HL-60/S4 (cell line): ENCODE data around the gene TMEM120B.

Experiments
- in situ Hi-C: fragments of 300-500 bp; cut with MboI; formaldehyde crosslinking; loops from 2 replicates; pipeline ENCODE4 v1.14.3; 2022; ENCODE audit warnings: low sequenced_read_pairs

The TMEM120B gene

GRCh38 chr12:121712461-121713256 is at the start of gene TMEM120B:
Gene TMEM120B (plus strand): TSS chr12:121712752. CDS start chr12:121712896, 144 bp downstream.
- in situ Hi-C loops = no loop called here

GRCh38 chr12:121663610-121663929 is 49.0 kb upstream of the TMEM120B start:
- in situ Hi-C loops = no loop called here

GRCh38 chr12:121666829-121667228 is 45.7 kb upstream of the TMEM120B start:
- in situ Hi-C loops = loop anchor here (5.0 kb wide), 1 partner anchor 115 kb away; no protein-coding TSS in a partner anchor

- in situ Hi-C loops = loop anchor here (5.0 kb wide), 1 partner anchor 117 kb away; no protein-coding TSS in a partner anchor
Observed at GRCh38 chr12:121668750-121669520, 43.6 kb upstream of the TMEM120B start.

- in situ Hi-C loops = loop anchor here (5.0 kb wide), 1 partner anchor 117 kb away; no protein-coding TSS in a partner anchor
Observed at GRCh38 chr12:121669521-121669900, 43.0 kb upstream of the TMEM120B start, which contains the start of gene MORN3. Gene MORN3 (minus strand): TSS chr12:121669654. CDS start chr12:121669483, 171 bp downstream.

GRCh38 chr12:121673013-121673511 is 39.5 kb upstream of the TMEM120B start:
- in situ Hi-C loops = no loop called here

GRCh38 chr12:121676190-121676589 is 36.4 kb upstream of the TMEM120B start:
- in situ Hi-C loops = no loop called here

- in situ Hi-C loops = no loop called here
Observed at GRCh38 chr12:121678305-121678704, 34.2 kb upstream of the TMEM120B start.

- in situ Hi-C loops = no loop called here
Observed at GRCh38 chr12:121678716-121679300, 33.7 kb upstream of the TMEM120B start.

- in situ Hi-C loops = loop anchor here (10.0 kb wide), 1 partner anchor 185 kb away; no protein-coding TSS in a partner anchor
Observed at GRCh38 chr12:121679661-121680197, 32.8 kb upstream of the TMEM120B start.

GRCh38 chr12:121688966-121689365 is 23.6 kb upstream of the TMEM120B start:
- in situ Hi-C loops = loop anchor here (10.0 kb wide), 1 partner anchor 194 kb away; no protein-coding TSS in a partner anchor

GRCh38 chr12:121689430-121689829 is 23.1 kb upstream of the TMEM120B start:
- in situ Hi-C loops = loop anchor here (10.0 kb wide), 1 partner anchor 195 kb away; no protein-coding TSS in a partner anchor

GRCh38 chr12:121692744-121693143 is 19.8 kb upstream of the TMEM120B start:
- in situ Hi-C loops = loop anchor here (5.0 to 10.0 kb wide), 3 partner anchors 72 to 192 kb away; partner anchors contain the start of genes PSMD9 and RHOF

GRCh38 chr12:121693155-121693687 is 19.3 kb upstream of the TMEM120B start:
- in situ Hi-C loops = loop anchor here (5.0 to 10.0 kb wide), 3 partner anchors 72 to 192 kb away; partner anchors contain the start of genes PSMD9 and RHOF

GRCh38 chr12:121697093-121697698 is 15.4 kb upstream of the TMEM120B start:
- in situ Hi-C loops = loop anchor here (10.0 kb wide), 2 partner anchors 68 to 188 kb away; partner anchors contain the start of gene PSMD9

- in situ Hi-C loops = loop anchor here (10.0 kb wide), 2 partner anchors 67 to 187 kb away; partner anchors contain the start of gene PSMD9
Observed at GRCh38 chr12:121697861-121698260, 14.7 kb upstream of the TMEM120B start.

- in situ Hi-C loops = no loop called here
Observed at GRCh38 chr12:121701667-121702277, 10.8 kb upstream of the TMEM120B start.

GRCh38 chr12:121702944-121703343 is 9.6 kb upstream of the TMEM120B start:
- in situ Hi-C loops = no loop called here

GRCh38 chr12:121705514-121705913 is 7.0 kb upstream of the TMEM120B start:
- in situ Hi-C loops = no loop called here
